Astrocyte of the cerebellum (primary cell): ENCODE measurements around the gene FAM89B.
A peak's percentile ranks its signal among the peaks of the same experiment; 100 is the strongest.

Source experiments
- DNase-seq: peaks from one replicate; pipeline ENCODE4 v3.0.0-alpha.2; 2011; ENCODE audit warnings: low read depth
- H3K4me3 ChIP-seq: 2 replicates; pipeline ENCODE4 v1.5.1; 2011; ENCODE audit warnings: mild to moderate bottlenecking, low read depth, low read length, moderate library complexity
- in situ Hi-C: cut with HindIII; loops from 2 replicates; pipeline ENCODE4 v1.10.0; 2017; ENCODE audit warnings: low sequenced_read_pairs
- TF ChIP-seq, protein P1 (sequence below): IDR thresholded peaks from 2 replicates; pipeline ENCODE4 v1.5.1; 2012; ENCODE audit warnings: low read length, low read depth, moderate library complexity, mild to moderate bottlenecking; ENCODE audit errors: missing control alignments

FAM89B gene

DNA sequence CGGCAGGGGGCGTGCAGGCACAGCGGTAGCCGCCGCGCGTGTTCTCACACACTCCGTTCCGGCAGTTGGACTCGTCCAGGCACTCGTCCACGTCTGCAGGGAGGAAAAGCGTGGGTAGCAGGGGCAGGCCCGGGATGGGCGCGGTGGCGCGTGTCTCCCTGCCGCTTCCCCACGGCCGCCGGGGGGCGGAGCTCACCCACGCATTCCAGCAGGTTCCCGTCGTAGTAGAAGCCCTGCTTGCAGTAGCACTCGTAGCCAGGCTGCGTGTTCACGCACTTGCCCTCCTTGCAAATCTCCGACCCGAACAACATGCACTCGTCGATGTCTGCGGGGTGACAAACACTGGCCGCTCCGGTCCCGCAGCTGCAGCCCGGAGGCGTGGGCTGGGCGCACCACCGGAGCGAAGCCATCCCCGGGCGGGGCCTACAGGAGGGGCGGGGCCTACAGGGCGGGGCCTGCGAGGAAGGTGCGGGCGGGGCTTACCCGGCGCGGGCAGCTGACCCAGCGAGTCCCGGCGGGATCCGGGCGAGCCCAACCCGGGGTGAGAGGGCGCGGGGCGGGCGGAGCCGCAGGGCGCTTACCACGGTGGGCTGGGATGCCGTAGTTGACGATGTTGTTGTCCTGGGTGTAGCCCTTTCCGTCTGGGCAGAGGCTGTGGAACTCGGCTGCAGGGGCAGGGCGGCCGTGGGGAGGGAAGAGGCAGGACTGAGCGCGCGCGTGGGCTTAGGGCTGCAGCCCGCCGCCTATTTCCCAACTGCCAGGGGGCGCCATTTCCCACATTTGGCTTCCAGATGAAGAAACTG lies 31.8 kb upstream of the FAM89B start:
- TF ChIP-seq, protein P1, sequence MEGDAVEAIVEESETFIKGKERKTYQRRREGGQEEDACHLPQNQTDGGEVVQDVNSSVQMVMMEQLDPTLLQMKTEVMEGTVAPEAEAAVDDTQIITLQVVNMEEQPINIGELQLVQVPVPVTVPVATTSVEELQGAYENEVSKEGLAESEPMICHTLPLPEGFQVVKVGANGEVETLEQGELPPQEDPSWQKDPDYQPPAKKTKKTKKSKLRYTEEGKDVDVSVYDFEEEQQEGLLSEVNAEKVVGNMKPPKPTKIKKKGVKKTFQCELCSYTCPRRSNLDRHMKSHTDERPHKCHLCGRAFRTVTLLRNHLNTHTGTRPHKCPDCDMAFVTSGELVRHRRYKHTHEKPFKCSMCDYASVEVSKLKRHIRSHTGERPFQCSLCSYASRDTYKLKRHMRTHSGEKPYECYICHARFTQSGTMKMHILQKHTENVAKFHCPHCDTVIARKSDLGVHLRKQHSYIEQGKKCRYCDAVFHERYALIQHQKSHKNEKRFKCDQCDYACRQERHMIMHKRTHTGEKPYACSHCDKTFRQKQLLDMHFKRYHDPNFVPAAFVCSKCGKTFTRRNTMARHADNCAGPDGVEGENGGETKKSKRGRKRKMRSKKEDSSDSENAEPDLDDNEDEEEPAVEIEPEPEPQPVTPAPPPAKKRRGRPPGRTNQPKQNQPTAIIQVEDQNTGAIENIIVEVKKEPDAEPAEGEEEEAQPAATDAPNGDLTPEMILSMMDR: peak; percentile 68
- in situ Hi-C loops: no loop called here
- H3K4me3 ChIP-seq: peak overlapping the region; percentile 15
- DNase-seq: no peak

DNA sequence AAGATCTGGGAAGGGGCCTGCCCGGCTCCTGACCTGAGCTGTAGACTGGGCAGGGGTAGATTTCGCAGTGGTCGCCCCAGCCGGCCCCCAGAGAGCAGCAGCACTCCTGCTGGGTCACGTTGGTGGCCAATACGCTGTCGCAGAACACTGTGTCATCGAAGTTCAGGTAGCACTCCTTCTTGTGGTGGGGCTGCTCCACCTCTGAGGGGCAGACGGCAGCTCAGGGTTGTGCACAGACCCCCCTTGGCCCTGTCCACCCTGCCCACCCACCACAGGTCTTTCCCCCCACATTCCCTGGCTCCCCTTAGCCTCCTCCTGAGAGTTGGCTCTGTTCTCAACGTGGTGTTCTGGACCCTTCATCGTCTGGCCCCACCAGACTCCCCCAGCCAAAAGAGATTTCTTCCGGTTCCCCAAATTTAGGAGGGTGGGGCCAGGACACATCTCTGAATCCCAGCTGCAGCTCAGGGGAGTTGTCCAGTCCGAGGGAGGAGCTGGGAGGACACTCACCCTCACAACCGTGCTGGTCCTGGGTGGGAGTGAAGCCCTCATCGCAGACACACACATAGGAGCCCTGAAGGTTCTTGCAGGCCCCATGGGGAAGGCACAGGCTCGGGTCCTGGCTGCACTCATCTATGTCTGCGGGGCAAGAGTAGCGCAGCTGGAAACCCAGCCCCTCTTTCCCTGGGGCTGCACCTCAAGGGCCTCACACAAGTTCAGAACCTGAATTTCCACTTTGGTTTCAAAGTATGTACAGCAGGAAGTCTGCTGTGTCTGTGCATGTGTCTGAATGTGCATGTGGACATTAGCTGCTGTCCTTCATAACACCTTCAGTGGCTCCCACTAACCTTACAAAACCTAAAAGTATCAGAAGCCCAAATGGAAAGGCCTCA lies 31.0 kb upstream of the FAM89B start:
- in situ Hi-C loops: no loop called here
- no peak overlapping the region for H3K4me3 ChIP-seq
- no peak for DNase-seq
- TF ChIP-seq, protein P1: no peak

DNA sequence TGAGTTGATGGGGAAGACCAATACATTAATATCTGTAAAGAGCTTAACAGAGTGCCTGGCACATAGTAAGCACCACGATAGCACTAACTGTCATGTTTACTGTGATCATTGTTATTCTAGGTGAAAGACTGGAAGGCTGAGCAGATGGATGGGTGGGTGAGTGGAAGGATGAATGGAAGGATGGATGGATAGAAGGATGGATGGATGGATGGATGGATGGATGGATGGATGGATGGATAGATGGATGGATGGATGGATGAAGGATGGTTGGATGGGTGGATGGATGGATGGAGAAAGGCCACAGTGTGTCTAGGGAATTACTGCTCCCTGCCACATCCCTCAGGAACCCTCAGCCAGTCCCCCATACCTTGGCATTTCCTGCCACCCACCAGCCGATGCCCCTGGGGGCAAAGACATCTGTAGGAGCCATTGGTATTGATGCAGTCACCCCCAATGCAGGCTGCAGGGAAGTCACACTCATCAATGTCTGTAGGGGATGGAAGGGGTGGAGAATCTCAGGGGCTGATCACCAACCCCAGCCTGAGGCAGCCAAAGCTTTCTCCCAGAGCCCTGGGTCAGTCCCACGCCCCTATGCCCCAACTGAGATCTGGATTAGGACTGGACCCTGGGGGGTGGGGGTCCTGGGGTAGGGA lies 29.5 kb upstream of the FAM89B start:
- H3K4me3 ChIP-seq: no peak overlapping the region
- in situ Hi-C loops: no loop called here
- TF ChIP-seq, protein P1: no peak
- no peak for DNase-seq

DNA sequence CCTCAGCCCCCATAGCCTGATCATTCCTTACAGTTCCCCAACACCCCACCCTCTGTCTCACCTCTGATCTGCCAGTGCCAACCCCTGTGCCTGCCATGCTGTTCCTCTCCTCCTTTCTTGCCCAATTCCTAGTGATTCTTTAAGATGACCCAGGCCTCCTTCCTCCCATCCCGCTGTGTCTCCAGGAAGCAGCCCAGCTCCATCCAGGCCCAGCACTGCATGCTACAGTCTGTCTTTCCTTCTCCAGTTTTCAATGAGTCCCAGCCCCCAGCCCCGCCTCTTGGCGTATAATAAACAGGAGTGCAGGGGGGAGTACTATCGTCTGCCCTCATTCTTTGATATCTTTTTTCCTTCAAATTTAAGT lies 26.5 kb upstream of the FAM89B start:
- no peak for DNase-seq
- TF ChIP-seq, protein P1: no peak
- no peak overlapping the region for H3K4me3 ChIP-seq
- in situ Hi-C loops: no loop called here

DNA sequence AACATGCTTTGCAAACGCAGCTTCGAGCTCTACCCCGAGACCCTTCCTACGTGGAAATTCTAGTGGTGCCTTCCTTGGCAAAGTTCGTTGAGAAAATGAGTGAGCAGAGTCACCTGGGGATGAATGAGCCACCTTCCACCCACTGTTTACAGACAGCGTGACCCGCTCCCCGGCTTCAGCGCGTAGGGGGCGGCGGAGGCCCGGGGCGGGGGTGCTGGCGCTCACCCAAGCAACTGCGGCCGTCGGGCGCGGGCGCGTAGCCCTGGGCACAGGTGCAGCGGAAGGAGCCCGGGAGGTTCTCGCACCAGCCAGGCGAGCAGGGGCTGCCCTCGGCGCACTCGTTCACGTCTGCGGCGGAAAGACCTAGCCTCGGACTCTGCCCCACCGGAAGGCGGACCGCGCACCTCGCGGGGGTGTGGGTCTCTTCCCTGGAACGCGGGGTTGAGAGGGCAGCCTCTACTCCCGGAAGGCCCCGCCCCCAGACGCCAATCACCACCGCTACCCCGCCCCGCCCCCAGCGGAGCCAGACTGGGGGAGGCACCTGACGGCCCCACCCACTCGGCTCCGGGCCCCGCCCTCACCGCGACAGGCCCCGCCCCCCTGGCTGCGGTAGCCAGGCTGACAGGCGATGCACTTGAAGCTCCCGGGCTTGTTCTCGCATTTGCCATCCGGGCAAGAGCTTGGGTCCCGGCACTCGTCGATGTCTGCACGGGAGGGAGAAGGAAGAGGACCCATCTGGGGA lies 25.9 kb upstream of the FAM89B start:
- TF ChIP-seq, protein P1: no peak
- DNase-seq: no peak
- in situ Hi-C loops: no loop called here
- no peak overlapping the region for H3K4me3 ChIP-seq
